Measurements from ENCODE around the gene LCN2.

GRCh38 chr9:128105538-128106175 is 43.6 kb upstream of the LCN2 start:
- no peak for TF ChIP-seq CTCF (IDR thresholded peaks at IDR 0.05)
- no peak for TF ChIP-seq ZFX (IDR thresholded peaks at IDR 0.05; ENCODE audit: borderline replicate concordance)

Measured in 22Rv1 (cell line).